Caco-2 (cell line): ENCODE results near the gene NKTR. TPM values are rescaled to one million over a fixed set of nuclear protein-coding genes. Genes with fewer than 3 reads are reported as not detected.

Experiments used
- BruUV-seq: library from RNA; stranded (reverse); fragments of 400-500 nt; replicated peaks from 2 replicates; lab custom pipeline; 2021; lab: Mats Ljungman, UMichigan
- CTCF ChIA-PET: fragments of 300-600 bp; sonication (Branson Sonifier 250); formaldehyde crosslinking; loops from one replicate; lab custom pipeline; 2022; ENCODE audit warnings: antibody characterized with exemption; lab: Charles Lee
- POLR2A ChIA-PET: fragments of 300-600 bp; sonication (Branson Sonifier 250); formaldehyde crosslinking; loops from one replicate; lab custom pipeline; 2022; ENCODE audit warnings: antibody characterized with exemption; lab: Charles Lee
- DNase-seq, 2 experiments: peaks; one replicate each; pipeline versions ENCODE4 v3.0.0 to v3.0.0-alpha.2; 2020 to 2022
- H3K27me3 ChIP-seq: replicated peaks from 2 replicates; pipeline ENCODE4 v1.6.0; 2011; ENCODE audit warnings: low read length; ENCODE audit not compliant: control insufficient read depth, insufficient read depth
- H3K36me3 ChIP-seq: 2 replicates; pipeline ENCODE4 v1.5.1; 2011; ENCODE audit warnings: low read length; ENCODE audit not compliant: control insufficient read depth, insufficient read depth
- H3K4me1 ChIP-seq: fragments of 250-450 bp; sonication (Bioruptor Pico); 2 replicates; pipeline ENCODE4 v1.5.1; 2020; ENCODE audit warnings: mild to moderate bottlenecking
- H3K4me3 ChIP-seq: 2 replicates; pipeline ENCODE4 v1.5.1; 2011; ENCODE audit warnings: low read depth, mild to moderate bottlenecking, control low read depth, low read length
- H3K9me3 ChIP-seq: fragments of 250-450 bp; sonication (Bioruptor Pico); 2 replicates; pipeline ENCODE4 v1.5.1; 2020; ENCODE audit warnings: mild to moderate bottlenecking, moderate library complexity
- H3K27ac Mint-ChIP-seq: one replicate; pipeline ENCODE4 v1.8.0; 2022; ENCODE audit warnings: mixed read lengths; ENCODE audit not compliant: unreplicated experiment
- H3K27me3 Mint-ChIP-seq: one replicate; pipeline ENCODE4 v1.8.0; 2022; ENCODE audit warnings: mixed read lengths; ENCODE audit not compliant: insufficient read depth, unreplicated experiment
- H3K36me3 Mint-ChIP-seq: one replicate; pipeline ENCODE4 v1.8.0; 2022; ENCODE audit warnings: mild to moderate bottlenecking, mixed read lengths; ENCODE audit not compliant: insufficient read depth, unreplicated experiment
- H3K4me1 Mint-ChIP-seq: one replicate; pipeline ENCODE4 v1.8.0; 2022; ENCODE audit warnings: low read depth, mixed read lengths; ENCODE audit not compliant: unreplicated experiment
- H3K4me3 Mint-ChIP-seq: one replicate; pipeline ENCODE4 v1.8.0; 2022; ENCODE audit warnings: mild to moderate bottlenecking, moderate library complexity, mixed read lengths; ENCODE audit not compliant: unreplicated experiment
- H3K9me3 Mint-ChIP-seq: one replicate; pipeline ENCODE4 v1.8.0; 2022; ENCODE audit warnings: mixed read lengths; ENCODE audit not compliant: unreplicated experiment
- CTCF ChIP-seq, 2 experiments: fragments of 200-600 bp in 1 of 2; IDR thresholded peaks; 1 replicate in 1 of 2; 2 replicates in 1 of 2; pipeline versions ENCODE4 v1.5.1 to v1.8.0; 2011 to 2022; ENCODE audit warnings: antibody characterized with exemption in 1 of 2, control low read depth in 1 of 2, inconsistent platforms in 1 of 2, low read depth in 1 of 2, low read length in 1 of 2, mild to moderate bottlenecking in 1 of 2, moderate library complexity in 1 of 2; ENCODE audit not compliant: insufficient read depth in 1 of 2, severe bottlenecking in 1 of 2, unreplicated experiment in 1 of 2
- intact Hi-C: fragments of 100-400 bp; cut with micrococcal nuclease; formaldehyde crosslinking; loops from one replicate; pipeline ENCODE4 v1.10.0; 2022; ENCODE audit not compliant: unreplicated experiment
- total RNA-seq: library from RNA; stranded (reverse); gene quantifications from 2 replicates; pipeline ENCODE4 v1.2.3, GENCODE V29; 2022

Gene NKTR
- total RNA-seq, 1 experiment from 2014 or later = 66.6 TPM

DNA sequence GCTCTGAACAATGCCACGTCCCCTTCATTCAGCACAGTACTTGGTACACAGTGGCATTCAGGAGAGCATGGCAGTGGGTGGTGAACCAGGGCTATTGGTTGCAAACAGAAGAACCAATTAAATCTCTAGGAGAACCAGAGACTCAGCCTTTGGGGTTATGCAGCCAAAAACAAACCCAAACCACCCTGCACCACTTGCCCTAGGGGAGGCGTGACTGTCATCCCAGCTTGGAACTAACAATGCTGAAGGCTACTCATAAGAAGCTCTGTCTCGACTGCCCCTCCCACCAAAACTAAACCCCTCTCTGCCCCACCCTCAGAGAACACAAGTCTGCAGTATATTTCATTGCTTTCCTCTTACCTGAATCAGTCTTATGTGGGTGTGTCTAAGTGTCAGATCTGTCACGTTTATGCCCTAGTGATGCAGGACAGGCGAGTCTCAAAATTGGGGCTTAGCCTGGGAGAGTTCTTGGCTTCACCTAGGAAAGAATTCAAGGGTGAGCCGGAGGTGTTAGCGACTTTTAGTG lies 69.6 kb downstream of the NKTR start:
- POLR2A ChIA-PET = interaction anchor here (0.7 kb wide), 1 partner anchor 45 kb away, joined by 6 read pairs; no protein-coding TSS in a partner anchor
- DNase-seq = no peak
- Mint-ChIP-seq H3K36me3 (peaks cover 5% of the 10 kb centered on the region), H3K4me3 (no peak overlapping the region), H3K4me1 (no peaks in the 10 kb centered on the region), H3K9me3 (no peaks in the 10 kb centered on the region), H3K27me3 (peaks cover 4% of the 10 kb centered on the region), H3K27ac (no peak overlapping the region)
- no TSS peak for BruUV-seq
- H3K4me3 ChIP-seq = no peak overlapping the region
- H3K4me1 ChIP-seq = no peaks in the 10 kb centered on the region
- H3K27me3 ChIP-seq = no peaks in the 10 kb centered on the region
- no peaks in the 10 kb centered on the region for H3K36me3 ChIP-seq
- no peaks in the 10 kb centered on the region for H3K9me3 ChIP-seq
- CTCF ChIA-PET = no interaction called here
- intact Hi-C loops = no loop called here
- TF ChIP-seq CTCF (IDR thresholded peaks at IDR 0.05; ENCODE audit: insufficient read depth in 1 of 2, low read depth in 1 of 2, low read length in 1 of 2, severe bottlenecking in 1 of 2, unreplicated experiment in 1 of 2) = no peak

DNA sequence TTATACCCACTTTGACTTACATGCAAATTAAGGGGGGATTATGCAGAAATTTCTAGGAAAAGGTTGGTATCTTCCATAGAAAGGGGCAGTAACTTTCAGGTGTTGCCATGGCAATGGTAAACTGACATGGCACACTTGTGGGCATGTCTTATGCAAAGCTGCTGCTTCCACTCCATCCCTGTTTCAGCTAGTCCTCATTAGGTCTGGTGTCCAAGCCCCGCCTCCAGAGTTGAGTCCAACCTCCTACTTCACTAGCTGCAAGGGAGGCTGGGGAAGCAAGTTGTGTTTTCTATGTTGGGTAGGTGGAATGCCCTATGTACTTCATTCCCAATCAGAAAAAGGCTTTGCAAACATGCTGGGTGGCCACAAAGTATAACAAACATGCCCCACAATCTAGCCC lies 70.2 kb downstream of the NKTR start:
- Mint-ChIP-seq H3K4me3 (no peak overlapping the region), H3K9me3 (no peaks in the 10 kb centered on the region), H3K4me1 (no peaks in the 10 kb centered on the region), H3K27ac (no peak overlapping the region), H3K27me3 (peaks cover 4% of the 10 kb centered on the region), H3K36me3 (peaks cover 5% of the 10 kb centered on the region)
- H3K27me3 ChIP-seq = no peaks in the 10 kb centered on the region
- POLR2A ChIA-PET = no interaction called here
- no peak for TF ChIP-seq CTCF (IDR thresholded peaks at IDR 0.05; ENCODE audit: insufficient read depth in 1 of 2, low read depth in 1 of 2, low read length in 1 of 2, severe bottlenecking in 1 of 2, unreplicated experiment in 1 of 2)
- BruUV-seq = no TSS peak
- H3K36me3 ChIP-seq = no peaks in the 10 kb centered on the region
- no peak overlapping the region for H3K4me3 ChIP-seq
- intact Hi-C loops = no loop called here
- CTCF ChIA-PET = no interaction called here
- peak in 1 of 2 experiments; percentile 21 for DNase-seq
- H3K9me3 ChIP-seq = no peaks in the 10 kb centered on the region
- no peaks in the 10 kb centered on the region for H3K4me1 ChIP-seq

- no TSS peak for BruUV-seq
Observed at GRCh38 chr3:42672515-42672914, 72.0 kb downstream of the NKTR start.

More at GRCh38 chr3:42672515-42672914, 72.0 kb downstream of the NKTR start:
- Mint-ChIP-seq H3K27me3 (peaks cover 7% of the 10 kb centered on the region), H3K4me1 (no peaks in the 10 kb centered on the region), H3K4me3 (no peak overlapping the region), H3K9me3 (peaks cover 9% of the 10 kb centered on the region), H3K36me3 (peaks cover 3% of the 10 kb centered on the region), H3K27ac (no peak overlapping the region)
- TF ChIP-seq CTCF (IDR thresholded peaks at IDR 0.05; ENCODE audit: insufficient read depth in 1 of 2, low read depth in 1 of 2, low read length in 1 of 2, severe bottlenecking in 1 of 2, unreplicated experiment in 1 of 2) = no peak
- POLR2A ChIA-PET = no interaction called here
- Histone ChIP-seq H3K4me1 (no peaks in the 10 kb centered on the region), H3K27me3 (no peaks in the 10 kb centered on the region; the same call in 1 of the 2 replicates), H3K9me3 (no peaks in the 10 kb centered on the region; the same call in 1 of the 2 replicates), H3K4me3 (no peak overlapping the region), H3K36me3 (no peaks in the 10 kb centered on the region)
- CTCF ChIA-PET = no interaction called here
- intact Hi-C loops = no loop called here
- DNase-seq = no peak
